ENCODE data around the gene ZNF598. TPM values are rescaled to one million over a fixed set of nuclear protein-coding genes. Genes with fewer than 3 reads are reported as not detected.

Gene ZNF598
- total and polyA plus RNA-seq, 10 of the 15 experiments (the other 5 are each of a cell fraction or from before 2014, with no cell fraction given): 0.08 to 74.0 (median 14.4) TPM

GRCh38 chr16:1971796-1972489 lies 37.7 kb downstream of the ZNF598 start, which contains the start of gene TBL3 (continued):
- TF ChIP-seq ATF3 (IDR thresholded peaks at IDR 0.05; ENCODE audit: borderline replicate concordance, extremely low read depth, low read depth, low read length) (peak; percentile 99), SRF (IDR thresholded peaks at IDR 0.05; ENCODE audit: low read depth in 2 of 2, low read length in 2 of 2) (peak; percentile 87 to 98), PML (IDR thresholded peaks at IDR 0.05; ENCODE audit: low read length) (peak; percentile 89; the same call in 1 of the 2 replicates), TCF7 (IDR thresholded peaks at IDR 0.05; ENCODE audit: borderline replicate concordance) (no peak), IKZF1 (conservative IDR thresholded peaks at IDR 0.05) (peak; percentile 100), POLR2AphosphoS2 (IDR thresholded peaks at IDR 0.05; ENCODE audit: low read depth, low read length) (peak; percentile 93; the same call in 1 of the 2 replicates), RFX5 (IDR thresholded peaks at IDR 0.05; ENCODE audit: low read depth, low read length) (peak; percentile 48; the same call in 1 of the 2 replicates), RBBP5 (conservative IDR thresholded peaks at IDR 0.05) (no peak), SIX5 (IDR thresholded peaks at IDR 0.05; ENCODE audit: low read depth, low read length, severe bottlenecking) (peak; percentile 92), MTA2 (IDR thresholded peaks at IDR 0.05; ENCODE audit: low read depth) (no peak; the same call in 1 of the 2 replicates), BCL11A (IDR thresholded peaks at IDR 0.05; ENCODE audit: low read depth, low read length) (no peak), CUX1 (IDR thresholded peaks at IDR 0.05; ENCODE audit: insufficient replicate concordance, low read depth, low read length) (no peak), HSF1 (IDR thresholded peaks at IDR 0.05; ENCODE audit: low read depth, low read length) (0 out of 2 replicates have a peak, but pooled peaks have one; percentile 55), SIN3A (IDR thresholded peaks at IDR 0.05; ENCODE audit: low read depth, low read length) (peak; percentile 97), CREB1 (IDR thresholded peaks at IDR 0.05; ENCODE audit: low read depth) (peak; percentile 100), NFYA (IDR thresholded peaks at IDR 0.05; ENCODE audit: borderline replicate concordance, low read depth, low read length) (no peak), NBN (IDR thresholded peaks at IDR 0.05) (peak; percentile 99), CBFB (IDR thresholded peaks at IDR 0.05; ENCODE audit: low read depth) (peak; percentile 70), MYC (IDR thresholded peaks at IDR 0.05; ENCODE audit: insufficient read depth, insufficient read length, insufficient replicate concordance, low read length, severe bottlenecking) (peak; percentile 65)
